Gastroesophageal sphincter (tissue), 4 donors: ENCODE results near the gene METTL21C. TPM values are rescaled to one million over a fixed set of nuclear protein-coding genes. Genes with fewer than 3 reads are reported as not detected.

Experiments
- ATAC-seq: fragments of 150-250 bp; one replicate; pipeline ENCODE4 v1.9.1; 2016; ENCODE audit warnings: mild to moderate bottlenecking, moderate library complexity
- H3K27ac ChIP-seq, 4 donors: fragments of 200-600 bp; sonication (generic) in 3 of 4; 1 replicate in 3 of 4; 2 replicates in 1 of 4; pipeline ENCODE4 v1.5.1; 2016 to 2019
- H3K27me3 ChIP-seq: fragments of 200-600 bp; sonication (generic); one replicate; pipeline ENCODE4 v1.5.1; 2019
- H3K36me3 ChIP-seq, 2 donors: fragments of 200-600 bp; sonication (generic); one replicate each; pipeline ENCODE4 v1.5.1; 2019; ENCODE audit warnings: control low read depth in 1 of 2
- H3K4me1 ChIP-seq, 3 donors: fragments of 200-600 bp; sonication (generic); 1 replicate in 2 of 3; 2 replicates in 1 of 3; pipeline ENCODE4 v1.5.1; 2016 to 2019; ENCODE audit warnings: control low read depth in 2 of 3
- H3K4me3 ChIP-seq, 2 donors: fragments of 200-600 bp; sonication (generic); one replicate each; pipeline ENCODE4 v1.5.1; 2019; ENCODE audit warnings: mild to moderate bottlenecking in 1 of 2, moderate library complexity in 1 of 2
- H3K9me3 ChIP-seq, 3 donors: fragments of 200-600 bp; sonication (generic); one replicate each; pipeline ENCODE4 v1.5.1; 2017 to 2019; ENCODE audit warnings: control low read depth in 2 of 3
- EP300 ChIP-seq: sonication (generic); formaldehyde crosslinking; IDR thresholded peaks from one replicate; pipeline ENCODE4 v1.6.1; 2017; ENCODE audit warnings: antibody characterized with exemption, mild to moderate bottlenecking
- POLR2A ChIP-seq, 2 donors: fragments of 450-650 bp; IDR thresholded peaks; one replicate each; pipeline ENCODE4 v1.6.1; 2017; ENCODE audit warnings: antibody characterized with exemption in 2 of 2, mild to moderate bottlenecking in 2 of 2, moderate library complexity in 1 of 2
- POLR2AphosphoS5 ChIP-seq: sonication (generic); formaldehyde crosslinking; IDR thresholded peaks from one replicate; pipeline ENCODE4 v1.6.1; 2017; ENCODE audit warnings: antibody characterized with exemption
- WGBS, 2 donors: methylation state at CpG; one replicate each; pipeline ENCODE4 v1.1.5; 2018; ENCODE audit warnings: low coverage in 1 of 2; 5-methylcytosine and 5-hydroxymethylcytosine counted together
- total RNA-seq, 4 donors: library from RNA; depleted of rRNA; stranded (reverse); fragments of >200 nt; gene quantifications; one replicate each; pipeline ENCODE4 v1.1.0, GENCODE V29; 2016
- TF ChIP-seq, protein P1 (sequence below), 4 experiments: fragments of 200-600 bp in 2 of 4; fragments of 450-650 bp in 2 of 4; sonication (generic) in 1 of 4; IDR thresholded peaks; one replicate each; pipeline ENCODE4 v1.5.1; 2017 to 2019; ENCODE audit warnings: antibody characterized with exemption in 4 of 4, mild to moderate bottlenecking in 2 of 4, moderate library complexity in 2 of 4

The METTL21C gene
- total RNA-seq, 4 donors from 2014 or later: 0.62 TPM; not detected in 3

DNA sequence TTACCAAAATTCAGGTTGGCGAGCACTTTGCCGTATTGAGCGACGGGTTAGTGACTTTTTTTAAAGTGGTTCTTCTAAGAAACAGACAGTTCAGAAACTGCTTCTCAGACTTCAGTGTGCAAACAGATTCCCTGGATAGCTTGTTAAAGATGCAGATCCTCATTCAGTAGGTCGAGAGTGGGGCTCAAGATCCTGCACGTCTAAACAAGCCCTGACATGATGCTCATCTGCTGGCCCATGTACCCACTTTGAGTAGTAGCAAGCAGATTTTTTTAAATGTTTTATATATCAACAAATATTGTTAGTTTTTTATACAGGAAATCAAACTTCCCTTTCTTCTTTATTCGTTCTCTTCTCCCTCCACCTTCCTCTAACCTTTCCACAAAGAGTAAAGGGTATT lies 7.3 kb downstream of the METTL21C start:
- H3K4me3 ChIP-seq: no peak overlapping the region
- H3K36me3 ChIP-seq: no peaks in the 10 kb centered on the region
- TF ChIP-seq, protein P1, sequence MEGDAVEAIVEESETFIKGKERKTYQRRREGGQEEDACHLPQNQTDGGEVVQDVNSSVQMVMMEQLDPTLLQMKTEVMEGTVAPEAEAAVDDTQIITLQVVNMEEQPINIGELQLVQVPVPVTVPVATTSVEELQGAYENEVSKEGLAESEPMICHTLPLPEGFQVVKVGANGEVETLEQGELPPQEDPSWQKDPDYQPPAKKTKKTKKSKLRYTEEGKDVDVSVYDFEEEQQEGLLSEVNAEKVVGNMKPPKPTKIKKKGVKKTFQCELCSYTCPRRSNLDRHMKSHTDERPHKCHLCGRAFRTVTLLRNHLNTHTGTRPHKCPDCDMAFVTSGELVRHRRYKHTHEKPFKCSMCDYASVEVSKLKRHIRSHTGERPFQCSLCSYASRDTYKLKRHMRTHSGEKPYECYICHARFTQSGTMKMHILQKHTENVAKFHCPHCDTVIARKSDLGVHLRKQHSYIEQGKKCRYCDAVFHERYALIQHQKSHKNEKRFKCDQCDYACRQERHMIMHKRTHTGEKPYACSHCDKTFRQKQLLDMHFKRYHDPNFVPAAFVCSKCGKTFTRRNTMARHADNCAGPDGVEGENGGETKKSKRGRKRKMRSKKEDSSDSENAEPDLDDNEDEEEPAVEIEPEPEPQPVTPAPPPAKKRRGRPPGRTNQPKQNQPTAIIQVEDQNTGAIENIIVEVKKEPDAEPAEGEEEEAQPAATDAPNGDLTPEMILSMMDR (IDR thresholded peaks at IDR 0.05): no peak
- TF ChIP-seq POLR2A (IDR thresholded peaks at IDR 0.05) (no peak), EP300 (no peak), POLR2AphosphoS5 (no peak)
- no peak for ATAC-seq
- WGBS, 2 donors: 64 to 71% methylated on average over 7 of the region's 7 CpGs
- peaks cover 10% of the 10 kb centered on the region for H3K27me3 ChIP-seq
- no peak overlapping the region for H3K27ac ChIP-seq
- H3K4me1 ChIP-seq: no peaks in the 10 kb centered on the region
- H3K9me3 ChIP-seq: no peaks in the 10 kb centered on the region

DNA sequence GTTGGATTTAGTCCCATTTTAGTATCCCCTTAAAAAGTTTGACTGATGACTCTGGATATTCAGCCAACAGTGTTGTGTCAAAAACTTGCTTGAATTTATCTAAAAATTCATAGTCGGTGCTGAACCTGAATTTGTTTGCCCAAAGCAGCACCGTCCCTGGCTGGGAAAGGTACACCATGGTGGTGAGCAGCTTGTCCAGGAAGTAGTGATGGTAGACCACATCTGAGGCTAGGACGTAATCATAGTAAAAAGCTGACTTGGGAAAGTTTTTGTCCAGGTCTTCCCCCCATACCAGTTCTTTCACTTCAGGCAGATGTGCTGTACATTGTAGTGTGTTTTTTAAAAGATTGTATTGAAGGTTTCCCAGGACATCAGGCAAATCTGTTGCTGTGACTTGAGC lies 8.8 kb downstream of the METTL21C start:
- no peak for ATAC-seq
- H3K9me3 ChIP-seq: peaks cover 0 to 3% (median 0%) of the 10 kb centered on the region in 3 donors
- 43 to 86% methylated on average over 1 to 3 of the region's 3 CpGs for WGBS, 2 donors

DNA sequence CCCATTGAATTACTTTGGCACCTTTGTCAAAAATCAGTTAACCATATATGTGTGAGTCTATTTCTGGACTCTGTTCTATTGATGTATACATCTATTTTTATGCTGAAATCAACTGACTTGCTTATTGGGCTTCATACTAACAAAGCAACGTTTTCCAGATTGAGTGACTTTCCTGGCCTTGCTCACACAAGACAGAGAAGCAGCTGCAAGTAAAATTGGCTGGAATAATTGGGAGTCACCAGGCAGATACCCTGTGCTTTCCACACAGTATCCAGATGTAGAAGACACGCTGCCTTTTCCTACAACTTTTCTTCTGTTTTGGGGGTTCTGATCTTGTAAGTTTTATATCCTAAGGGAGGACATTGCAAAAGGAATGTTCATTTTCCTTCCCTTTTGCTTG lies 11.2 kb downstream of the METTL21C start:
- ATAC-seq: no peak
- Histone ChIP-seq H3K4me1 (no peaks in the 10 kb centered on the region), H3K4me3 (no peak overlapping the region), H3K27ac (no peak overlapping the region), H3K27me3 (no peaks in the 10 kb centered on the region), H3K36me3 (peaks cover 0 to 19% of the 10 kb centered on the region in 2 donors), H3K9me3 (peaks cover 0 to 3% (median 0%) of the 10 kb centered on the region in 3 donors)
- WGBS, 2 donors: 60 to 67% methylated on average over 2 of the region's 2 CpGs
- TF ChIP-seq POLR2A (IDR thresholded peaks at IDR 0.05) (no peak), POLR2AphosphoS5 (no peak), EP300 (no peak)
- TF ChIP-seq, protein P1 (IDR thresholded peaks at IDR 0.05): no peak

More for the DNA sequence above, 8.8 kb downstream of the METTL21C start:
- Histone ChIP-seq H3K36me3 (no peaks in the 10 kb centered on the region), H3K4me3 (no peak overlapping the region), H3K27me3 (no peaks in the 10 kb centered on the region), H3K27ac (no peak overlapping the region), H3K4me1 (no peaks in the 10 kb centered on the region)
- TF ChIP-seq EP300 (no peak), POLR2AphosphoS5 (no peak), POLR2A (IDR thresholded peaks at IDR 0.05) (no peak)
- TF ChIP-seq, protein P1 (IDR thresholded peaks at IDR 0.05): no peak

DNA sequence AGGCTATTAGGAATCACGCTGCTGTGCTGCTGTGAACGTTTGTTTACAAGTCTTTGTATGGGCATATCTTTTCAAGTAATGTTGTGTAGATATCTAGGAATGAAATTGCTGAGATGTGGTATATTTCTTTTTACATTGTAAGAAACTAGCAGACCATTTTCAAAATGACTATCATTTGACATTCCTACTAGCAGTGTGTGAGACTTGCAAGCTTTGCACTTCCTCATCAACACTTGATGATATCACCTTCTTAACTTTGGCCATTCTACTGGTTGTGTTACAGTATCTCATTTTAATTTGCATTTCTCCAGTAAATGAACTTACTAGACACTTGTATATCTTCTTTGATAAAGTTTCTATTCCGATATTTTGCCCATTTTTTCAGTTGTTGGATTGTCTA lies 12.1 kb downstream of the METTL21C start:
- peaks cover 0 to 3% (median 0%) of the 10 kb centered on the region in 3 donors for H3K9me3 ChIP-seq
- ATAC-seq: no peak
- H3K4me1 ChIP-seq: no peaks in the 10 kb centered on the region
- H3K36me3 ChIP-seq: peaks cover 0 to 29% of the 10 kb centered on the region in 2 donors
- 10 to 34% methylated on average over 2 to 3 of the region's 3 CpGs for WGBS, 2 donors
- no peak overlapping the region for H3K4me3 ChIP-seq
- no peak for TF ChIP-seq POLR2A (IDR thresholded peaks at IDR 0.05)
- no peak for TF ChIP-seq POLR2AphosphoS5
- TF ChIP-seq, protein P1 (IDR thresholded peaks at IDR 0.05): no peak
- no peak for TF ChIP-seq EP300
- H3K27me3 ChIP-seq: no peaks in the 10 kb centered on the region
- no peak overlapping the region for H3K27ac ChIP-seq

DNA sequence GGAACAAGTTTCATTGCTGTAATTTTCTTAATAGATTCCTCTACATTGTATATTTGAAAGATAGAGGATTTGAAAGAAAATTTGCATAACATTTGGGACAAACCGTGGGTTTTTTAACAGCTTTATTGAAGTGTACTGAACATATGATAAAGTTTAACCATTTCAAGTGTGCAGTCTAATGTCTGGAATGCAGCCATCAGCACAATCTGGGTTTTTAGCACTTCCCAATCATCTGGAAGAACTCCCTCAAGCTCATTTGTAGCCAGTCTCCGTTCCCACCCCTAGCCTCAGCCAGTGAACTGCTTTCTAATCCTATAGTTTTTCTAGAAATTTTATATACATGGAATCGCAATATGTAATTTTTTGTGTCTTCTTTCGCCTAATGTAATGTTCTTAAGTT lies 12.6 kb downstream of the METTL21C start:
- TF ChIP-seq, protein P1 (IDR thresholded peaks at IDR 0.05): no peak
- TF ChIP-seq POLR2AphosphoS5 (no peak), EP300 (no peak), POLR2A (IDR thresholded peaks at IDR 0.05) (no peak)
- peaks cover 0 to 34% of the 10 kb centered on the region in 2 donors for H3K36me3 ChIP-seq
- 34 to 49% methylated on average over 2 to 4 of the region's 4 CpGs for WGBS, 2 donors
- H3K4me3 ChIP-seq: no peak overlapping the region
- H3K27ac ChIP-seq: no peak overlapping the region
- peaks cover 0 to 3% (median 0%) of the 10 kb centered on the region in 3 donors for H3K9me3 ChIP-seq
- H3K27me3 ChIP-seq: no peaks in the 10 kb centered on the region
- ATAC-seq: no peak
- no peaks in the 10 kb centered on the region for H3K4me1 ChIP-seq
